ENCODE results near the gene AGAP6.
"Not testable (repeated sequence)": the region's sequence is repeated elsewhere in the genome, so short reads cannot be mapped to it uniquely, and the experiment has no call there.

- TF ChIP-seq, protein P1, sequence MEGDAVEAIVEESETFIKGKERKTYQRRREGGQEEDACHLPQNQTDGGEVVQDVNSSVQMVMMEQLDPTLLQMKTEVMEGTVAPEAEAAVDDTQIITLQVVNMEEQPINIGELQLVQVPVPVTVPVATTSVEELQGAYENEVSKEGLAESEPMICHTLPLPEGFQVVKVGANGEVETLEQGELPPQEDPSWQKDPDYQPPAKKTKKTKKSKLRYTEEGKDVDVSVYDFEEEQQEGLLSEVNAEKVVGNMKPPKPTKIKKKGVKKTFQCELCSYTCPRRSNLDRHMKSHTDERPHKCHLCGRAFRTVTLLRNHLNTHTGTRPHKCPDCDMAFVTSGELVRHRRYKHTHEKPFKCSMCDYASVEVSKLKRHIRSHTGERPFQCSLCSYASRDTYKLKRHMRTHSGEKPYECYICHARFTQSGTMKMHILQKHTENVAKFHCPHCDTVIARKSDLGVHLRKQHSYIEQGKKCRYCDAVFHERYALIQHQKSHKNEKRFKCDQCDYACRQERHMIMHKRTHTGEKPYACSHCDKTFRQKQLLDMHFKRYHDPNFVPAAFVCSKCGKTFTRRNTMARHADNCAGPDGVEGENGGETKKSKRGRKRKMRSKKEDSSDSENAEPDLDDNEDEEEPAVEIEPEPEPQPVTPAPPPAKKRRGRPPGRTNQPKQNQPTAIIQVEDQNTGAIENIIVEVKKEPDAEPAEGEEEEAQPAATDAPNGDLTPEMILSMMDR (IDR thresholded peaks at IDR 0.05; ENCODE audit: low read depth, low read length), result not testable (repeated sequence)
- TF ChIP-seq, protein P2, sequence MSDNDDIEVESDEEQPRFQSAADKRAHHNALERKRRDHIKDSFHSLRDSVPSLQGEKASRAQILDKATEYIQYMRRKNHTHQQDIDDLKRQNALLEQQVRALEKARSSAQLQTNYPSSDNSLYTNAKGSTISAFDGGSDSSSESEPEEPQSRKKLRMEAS (IDR thresholded peaks at IDR 0.05; ENCODE audit: low read depth, low read length), result not testable (repeated sequence)
- TF ChIP-seq POLR2A (IDR thresholded peaks at IDR 0.05; ENCODE audit: extremely low read depth, insufficient read length); MYC (IDR thresholded peaks at IDR 0.05; ENCODE audit: low read depth, low read length): not testable (repeated sequence)
These were observed 16.7 kb upstream of the AGAP6 start for GRCh38 chr10:49971466-49971865.

Measured in NB4 (cell line).